ENCODE results near the gene PRCC. TPM values are rescaled to one million over a fixed set of nuclear protein-coding genes. Genes with fewer than 3 reads are reported as not detected.

PRCC gene
- total RNA-seq, 4 donors from 2014 or later, result 22.7 to 71.9 (median 29.1) TPM

DNA sequence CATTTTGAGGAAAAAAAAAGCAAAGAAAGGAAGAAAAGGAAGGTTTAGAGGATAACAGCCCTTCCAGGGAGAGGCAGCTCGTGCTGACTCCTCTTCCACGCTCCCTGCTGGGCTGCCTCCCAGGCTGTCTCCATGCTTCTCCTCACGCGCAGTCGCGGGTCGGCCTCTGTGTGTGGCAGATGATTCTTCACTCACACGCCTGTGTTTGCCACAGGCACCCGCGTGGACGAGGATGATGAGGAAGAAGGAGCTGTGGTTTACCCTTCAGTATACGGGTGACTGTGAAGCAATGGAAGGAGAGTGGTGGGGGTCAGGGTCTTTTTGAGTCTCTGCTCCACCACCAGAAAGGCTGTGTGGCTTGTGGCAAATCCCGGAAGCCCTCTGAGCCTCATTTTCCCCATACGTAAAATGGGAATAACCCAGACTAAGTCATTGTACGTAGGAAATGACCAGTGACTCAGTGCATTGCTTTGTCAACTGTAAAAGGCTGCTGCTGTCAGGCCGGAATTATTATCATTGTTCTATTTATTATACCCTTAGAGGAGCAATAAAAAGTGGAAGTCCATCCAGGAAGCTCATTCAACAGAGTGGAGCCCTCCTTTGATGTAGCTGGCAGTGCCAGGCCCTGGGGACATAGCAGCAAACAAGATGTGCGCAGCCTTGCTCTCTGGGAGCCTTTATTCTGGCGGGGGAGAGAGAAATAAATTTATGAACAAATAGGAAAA lies 61.2 kb downstream of the PRCC start:
- no peak overlapping the region for H3K27ac ChIP-seq
- H3K9me3 ChIP-seq, result no peaks in the 10 kb centered on the region
- H3K4me1 ChIP-seq, result no peaks in the 10 kb centered on the region
- H3K27me3 ChIP-seq, result no peaks in the 10 kb centered on the region
- DNase-seq, result no peak
- no peak for TF ChIP-seq POLR2A (IDR thresholded peaks at IDR 0.05)
- no peak for TF ChIP-seq CTCF (IDR thresholded peaks at IDR 0.05)
- no peak overlapping the region for H3K4me3 ChIP-seq
- intact Hi-C loops (cut with DNase I; ENCODE audit: low total_unique reads), result no loop called here
- H3K36me3 ChIP-seq, result no peaks in the 10 kb centered on the region

DNA sequence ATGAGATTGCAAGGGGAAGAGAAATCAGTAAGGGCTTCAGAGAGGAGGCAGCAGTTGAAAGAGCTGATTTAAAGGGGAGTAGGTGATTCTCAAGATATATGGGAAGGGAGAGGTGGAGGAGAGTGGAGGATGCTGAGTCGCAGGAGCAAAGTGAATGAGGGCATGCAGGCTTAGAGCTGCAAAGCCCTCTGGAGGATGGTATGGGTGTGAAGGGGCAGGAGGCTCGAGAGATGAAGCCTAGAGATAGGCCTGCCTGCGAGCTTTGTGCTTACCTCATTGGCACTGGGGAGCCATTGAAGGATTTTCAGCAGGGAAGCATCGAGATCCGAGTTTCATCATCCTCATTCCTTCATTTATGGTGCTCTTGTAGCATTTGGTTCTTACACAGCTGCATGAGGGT lies 65.1 kb downstream of the PRCC start:
- no peaks in the 10 kb centered on the region for H3K9me3 ChIP-seq
- intact Hi-C loops (cut with DNase I; ENCODE audit: low total_unique reads), result no loop called here
- no peak overlapping the region for H3K4me3 ChIP-seq
- H3K36me3 ChIP-seq, result no peaks in the 10 kb centered on the region
- no peaks in the 10 kb centered on the region for H3K4me1 ChIP-seq
- DNase-seq, result no peak
- H3K27me3 ChIP-seq, result no peaks in the 10 kb centered on the region
- TF ChIP-seq CTCF (IDR thresholded peaks at IDR 0.05) (no peak), POLR2A (IDR thresholded peaks at IDR 0.05) (no peak)
- no peak overlapping the region for H3K27ac ChIP-seq

DNA sequence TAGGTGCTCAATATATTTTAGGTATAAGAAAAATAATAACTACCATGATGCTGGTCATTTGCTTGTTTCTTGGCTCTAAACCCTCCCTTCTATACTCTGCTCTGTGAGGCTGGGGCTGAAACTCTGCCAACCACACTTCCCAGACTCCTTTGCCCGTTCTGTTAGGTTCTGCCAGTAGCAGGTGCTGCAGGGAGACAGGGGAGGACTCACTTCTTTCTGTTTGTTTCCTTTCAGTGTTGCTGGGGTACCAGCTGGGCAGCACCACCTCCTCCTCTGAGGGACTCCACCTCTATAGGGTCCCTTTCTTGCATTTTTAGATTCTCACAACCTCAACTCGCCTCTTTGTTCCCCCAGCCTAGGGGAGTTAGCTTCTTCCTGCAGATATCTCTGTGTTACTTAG lies 66.3 kb downstream of the PRCC start:
- Histone ChIP-seq H3K36me3 (no peaks in the 10 kb centered on the region), H3K27me3 (no peaks in the 10 kb centered on the region), H3K4me1 (no peaks in the 10 kb centered on the region), H3K27ac (no peak overlapping the region), H3K4me3 (no peak overlapping the region), H3K9me3 (no peaks in the 10 kb centered on the region)
- TF ChIP-seq CTCF (IDR thresholded peaks at IDR 0.05) (no peak), POLR2A (IDR thresholded peaks at IDR 0.05) (no peak)
- intact Hi-C loops (cut with DNase I; ENCODE audit: low total_unique reads), result no loop called here
- DNase-seq, result no peak

DNA sequence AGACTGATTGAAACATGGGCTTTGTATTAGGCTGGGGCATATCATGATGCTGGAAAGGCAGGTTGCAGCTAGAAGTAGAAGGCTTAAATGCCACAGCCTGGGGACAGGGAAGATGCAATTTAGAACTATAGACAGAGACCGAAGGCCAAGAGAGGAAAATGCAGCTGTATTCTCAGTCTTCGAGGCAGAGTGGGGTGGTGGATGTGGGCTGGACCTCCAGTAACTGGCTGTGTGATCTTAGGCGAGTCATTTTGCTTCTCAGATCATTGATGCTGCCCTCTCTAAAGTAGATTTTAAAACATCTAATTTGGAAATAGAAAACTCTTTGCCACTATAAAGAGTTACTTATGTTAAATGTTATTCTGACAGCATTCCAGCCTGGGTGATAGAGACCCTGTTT lies 67.0 kb downstream of the PRCC start:
- Histone ChIP-seq H3K27me3 (no peaks in the 10 kb centered on the region), H3K36me3 (no peaks in the 10 kb centered on the region), H3K27ac (no peak overlapping the region), H3K4me3 (no peak overlapping the region), H3K4me1 (no peaks in the 10 kb centered on the region), H3K9me3 (no peaks in the 10 kb centered on the region)
- intact Hi-C loops (cut with DNase I; ENCODE audit: low total_unique reads), result no loop called here
- TF ChIP-seq CTCF (IDR thresholded peaks at IDR 0.05) (no peak), POLR2A (IDR thresholded peaks at IDR 0.05) (no peak)
- no peak for DNase-seq

GRCh38 chr1:156836041-156836654 lies 68.8 kb downstream of the PRCC start:
- intact Hi-C loops (cut with DNase I; ENCODE audit: low total_unique reads), result no loop called here
- no peaks in the 10 kb centered on the region for H3K27me3 ChIP-seq
- H3K27ac ChIP-seq, result no peak overlapping the region
- H3K36me3 ChIP-seq, result no peaks in the 10 kb centered on the region
- TF ChIP-seq POLR2A (IDR thresholded peaks at IDR 0.05), result no peak
- TF ChIP-seq CTCF (IDR thresholded peaks at IDR 0.05), result no peak
- no peak overlapping the region for H3K4me3 ChIP-seq
- DNase-seq, result no peak
- H3K9me3 ChIP-seq, result no peaks in the 10 kb centered on the region
- H3K4me1 ChIP-seq, result no peaks in the 10 kb centered on the region

Data from uterus (tissue), 4 donors.